ENCODE results near the gene OPN3.

- TF ChIP-seq EZH2phosphoT487 (IDR thresholded peaks at IDR 0.05; ENCODE audit: insufficient read depth, low read depth): no peak
- no peak for TF ChIP-seq EZH2 (IDR thresholded peaks at IDR 0.05; ENCODE audit: insufficient read depth, poor library complexity, severe bottlenecking)
These were observed 2.0 kb downstream of the OPN3 start for GRCh38 chr1:241638099-241638682.
